WTC11 (cell line): Measurements from ENCODE around the gene DRD2. TPM values are rescaled to one million over a fixed set of nuclear protein-coding genes. Genes with fewer than 3 reads are reported as not detected.

Experiments used
- ATAC-seq: fragments of 200-7000 bp; cut with Tn5 transposase; 2 replicates; pipeline ENCODE4 v1.10.0; 2021; ENCODE audit warnings: mild to moderate bottlenecking, moderate library complexity
- CTCF ChIA-PET: fragments of 300-600 bp; sonication (Branson Sonifier 250); formaldehyde crosslinking; loops from one replicate; lab custom pipeline; 2021; ENCODE audit warnings: antibody characterized with exemption; lab: Charles Lee
- POLR2A ChIA-PET: fragments of 350-600 bp; sonication (Branson Sonifier 250); formaldehyde crosslinking; loops from one replicate; lab custom pipeline; 2021; ENCODE audit warnings: antibody characterized with exemption; lab: Charles Lee
- DNase-seq: peaks from one replicate; pipeline ENCODE4 v3.0.0; 2021; ENCODE audit warnings: low spot score
- H3K27ac Mint-ChIP-seq: 2 replicates; pipeline ENCODE4 v1.8.0; 2021; ENCODE audit warnings: mixed read lengths
- H3K27me3 Mint-ChIP-seq: 2 replicates; pipeline ENCODE4 v1.8.0; 2021; ENCODE audit warnings: low read depth, mild to moderate bottlenecking, moderate library complexity, mixed read lengths
- H3K36me3 Mint-ChIP-seq: 2 replicates; pipeline ENCODE4 v1.8.0; 2021; ENCODE audit warnings: mixed read lengths
- H3K4me1 Mint-ChIP-seq: 2 replicates; pipeline ENCODE4 v1.8.0; 2022; ENCODE audit warnings: mixed read lengths
- H3K4me3 Mint-ChIP-seq: 2 replicates; pipeline ENCODE4 v1.8.0; 2021; ENCODE audit warnings: mild to moderate bottlenecking, moderate library complexity, mixed read lengths
- H3K9me3 Mint-ChIP-seq: 2 replicates; pipeline ENCODE4 v1.8.0; 2021; ENCODE audit warnings: mixed read lengths
- CREM ChIP-seq: sonication (generic); formaldehyde crosslinking; IDR thresholded peaks from 2 replicates; pipeline ENCODE4 v1.8.1; 2022; ENCODE audit warnings: mild to moderate bottlenecking, missing genetic modification reagents, moderate library complexity
- EMX1 ChIP-seq: fragments of 250-450 bp; sonication (Bioruptor Pico); IDR thresholded peaks from 2 replicates; pipeline ENCODE4 v1.8.0; 2021; ENCODE audit warnings: mild to moderate bottlenecking
- FOXK1 ChIP-seq: sonication (generic); formaldehyde crosslinking; IDR thresholded peaks from 2 replicates; pipeline ENCODE4 v1.8.0; 2022; ENCODE audit warnings: mild to moderate bottlenecking, moderate library complexity, missing genetic modification reagents
- GABPB1 ChIP-seq: sonication (generic); formaldehyde crosslinking; IDR thresholded peaks from 2 replicates; pipeline ENCODE4 v1.8.1; 2023; ENCODE audit warnings: mild to moderate bottlenecking, missing genetic modification reagents
- GRHL2 ChIP-seq: fragments of 250-450 bp; sonication (Bioruptor Pico); IDR thresholded peaks from 2 replicates; pipeline ENCODE4 v1.8.0; 2022; ENCODE audit warnings: mild to moderate bottlenecking, moderate library complexity; ENCODE audit not compliant: insufficient replicate concordance, severe bottlenecking
- IRF2 ChIP-seq: sonication (generic); formaldehyde crosslinking; IDR thresholded peaks from 2 replicates; pipeline ENCODE4 v1.8.0; 2022; ENCODE audit warnings: low read depth, missing genetic modification reagents, borderline replicate concordance
- JAZF1 ChIP-seq: fragments of 250-450 bp; sonication (Bioruptor Pico); IDR thresholded peaks from 2 replicates; pipeline ENCODE4 v1.9.0; 2021; ENCODE audit warnings: moderate library complexity, mild to moderate bottlenecking, inconsistent platforms
- JUN ChIP-seq: sonication (generic); formaldehyde crosslinking; IDR thresholded peaks from 2 replicates; pipeline ENCODE4 v1.8.0; 2023; ENCODE audit warnings: mild to moderate bottlenecking, missing genetic modification reagents
- KAT7 ChIP-seq: sonication (generic); formaldehyde crosslinking; IDR thresholded peaks from 2 replicates; pipeline ENCODE4 v1.8.1; 2023; ENCODE audit warnings: missing genetic modification reagents, mild to moderate bottlenecking, borderline replicate concordance
- MXD4 ChIP-seq: fragments of 250-450 bp; sonication (Bioruptor Pico); IDR thresholded peaks from 2 replicates; pipeline ENCODE4 v1.8.0; 2021; ENCODE audit warnings: mild to moderate bottlenecking, moderate library complexity, borderline replicate concordance
- OVOL2 ChIP-seq: fragments of 250-450 bp; sonication (Bioruptor Pico); IDR thresholded peaks from 2 replicates; pipeline ENCODE4 v1.9.0; 2021; ENCODE audit warnings: mild to moderate bottlenecking, borderline replicate concordance
- RORB ChIP-seq: fragments of 250-450 bp; sonication (Bioruptor Pico); IDR thresholded peaks from 2 replicates; pipeline ENCODE4 v1.9.0; 2021; ENCODE audit warnings: mild to moderate bottlenecking
- SMAD3 ChIP-seq: sonication (generic); formaldehyde crosslinking; IDR thresholded peaks from 2 replicates; pipeline ENCODE4 v1.8.0; 2022; ENCODE audit warnings: missing genetic modification reagents, mild to moderate bottlenecking, borderline replicate concordance
- SP1 ChIP-seq: sonication (generic); formaldehyde crosslinking; conservative IDR thresholded peaks from 2 replicates; pipeline ENCODE4 v1.8.1; 2022; ENCODE audit warnings: missing genetic modification reagents
- ZBTB21 ChIP-seq: sonication (generic); formaldehyde crosslinking; IDR thresholded peaks from 2 replicates; pipeline ENCODE4 v1.8.1; 2023; ENCODE audit warnings: mild to moderate bottlenecking, missing genetic modification reagents, borderline replicate concordance
- ZNF121 ChIP-seq: sonication (generic); formaldehyde crosslinking; IDR thresholded peaks from 2 replicates; pipeline ENCODE4 v1.8.0; 2023; ENCODE audit warnings: missing genetic modification reagents
- ZNF138 ChIP-seq: sonication (generic); formaldehyde crosslinking; conservative IDR thresholded peaks from 2 replicates; pipeline ENCODE4 v1.8.1; 2022; ENCODE audit warnings: mild to moderate bottlenecking, moderate library complexity, missing genetic modification reagents
- ZNF232 ChIP-seq: sonication (generic); formaldehyde crosslinking; IDR thresholded peaks from 2 replicates; pipeline ENCODE4 v1.8.0; 2022; ENCODE audit warnings: mild to moderate bottlenecking, missing genetic modification reagents
- ZNF263 ChIP-seq: sonication (generic); formaldehyde crosslinking; IDR thresholded peaks from 2 replicates; pipeline ENCODE4 v1.8.1; 2022; ENCODE audit warnings: low read depth, mild to moderate bottlenecking, moderate library complexity, missing genetic modification reagents
- ZNF396 ChIP-seq: fragments of 250-450 bp; sonication (Bioruptor Pico); IDR thresholded peaks from 2 replicates; pipeline ENCODE4 v1.8.0; 2021; ENCODE audit warnings: mild to moderate bottlenecking, moderate library complexity, borderline replicate concordance
- total RNA-seq: library from RNA; stranded (reverse); gene quantifications from 3 replicates; pipeline ENCODE4 v1.2.3, GENCODE V29; 2021
- TF ChIP-seq, protein P1 (sequence below): sonication (generic); formaldehyde crosslinking; IDR thresholded peaks from 2 replicates; pipeline ENCODE4 v1.8.1; 2023; ENCODE audit warnings: mild to moderate bottlenecking, missing genetic modification reagents, moderate library complexity
- TF ChIP-seq, protein P2 (sequence below): sonication (generic); formaldehyde crosslinking; IDR thresholded peaks from 2 replicates; pipeline ENCODE4 v1.8.1; 2023; ENCODE audit warnings: mild to moderate bottlenecking, missing genetic modification reagents
- TF ChIP-seq, protein P3 (sequence below): sonication (generic); formaldehyde crosslinking; IDR thresholded peaks from 2 replicates; pipeline ENCODE4 v1.8.1; 2022; ENCODE audit warnings: mild to moderate bottlenecking, moderate library complexity, missing genetic modification reagents
- TF ChIP-seq, protein P4 (sequence below): sonication (generic); formaldehyde crosslinking; IDR thresholded peaks from 2 replicates; pipeline ENCODE4 v1.8.1; 2023; ENCODE audit warnings: mild to moderate bottlenecking, missing genetic modification reagents, moderate library complexity
- TF ChIP-seq, protein P5 (sequence below): sonication (generic); formaldehyde crosslinking; IDR thresholded peaks from 2 replicates; pipeline ENCODE4 v1.8.1; 2022; ENCODE audit warnings: low read depth, mild to moderate bottlenecking, moderate library complexity, missing genetic modification reagents, borderline replicate concordance
- TF ChIP-seq, protein P6 (sequence below): fragments of 250-450 bp; sonication (Bioruptor Pico); IDR thresholded peaks from 2 replicates; pipeline ENCODE4 v1.9.0; 2021; ENCODE audit warnings: moderate library complexity, mild to moderate bottlenecking, inconsistent platforms, borderline replicate concordance

DRD2 gene
- total RNA-seq, 1 experiment from 2014 or later = 0.20 TPM

DNA sequence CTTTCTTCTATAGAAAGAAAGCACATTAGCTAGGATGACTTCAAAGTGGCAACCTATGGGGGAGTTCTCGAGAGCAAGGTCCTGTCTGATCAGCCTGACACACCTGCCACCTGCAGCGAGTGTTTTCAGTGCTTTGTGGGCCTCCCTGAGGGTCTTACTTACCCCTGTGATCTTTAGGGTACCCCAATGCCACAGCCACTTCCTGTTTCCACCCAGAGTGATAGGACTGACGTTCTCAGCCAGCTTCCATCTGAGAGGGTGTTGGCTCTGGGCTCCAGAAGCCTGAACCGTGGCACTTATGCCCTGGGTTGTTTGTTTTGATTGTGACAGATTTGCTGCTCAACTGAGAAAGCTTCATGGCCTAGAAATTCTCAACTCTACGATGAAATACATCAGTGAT is 109.3 kb downstream of the DRD2 start:
- peaks cover 20% of the 10 kb centered on the region for H3K4me1 Mint-ChIP-seq
- no peaks in the 10 kb centered on the region for H3K36me3 Mint-ChIP-seq
- H3K4me3 Mint-ChIP-seq = no peak overlapping the region
- CTCF ChIA-PET = interaction anchor here (1.3 kb wide), 1 partner anchor 12 kb away, joined by 3 read pairs; no protein-coding TSS in a partner anchor
- POLR2A ChIA-PET = no interaction called here
- H3K27me3 Mint-ChIP-seq = no peaks in the 10 kb centered on the region
- DNase-seq (no peak), ATAC-seq (no peak)
- H3K27ac Mint-ChIP-seq = no peak overlapping the region
- no peaks in the 10 kb centered on the region for H3K9me3 Mint-ChIP-seq
- TF ChIP-seq GABPB1 (no peak), EMX1 (CRISPR knock-in tag) (no peak), KAT7 (CRISPR knock-in tag) (no peak), ZNF232 (no peak), RORB (CRISPR knock-in tag) (no peak), SMAD3 (CRISPR knock-in tag) (no peak), IRF2 (no peak), JUN (CRISPR knock-in tag) (no peak), ZNF121 (CRISPR knock-in tag) (no peak)
- TF ChIP-seq, protein P1, sequence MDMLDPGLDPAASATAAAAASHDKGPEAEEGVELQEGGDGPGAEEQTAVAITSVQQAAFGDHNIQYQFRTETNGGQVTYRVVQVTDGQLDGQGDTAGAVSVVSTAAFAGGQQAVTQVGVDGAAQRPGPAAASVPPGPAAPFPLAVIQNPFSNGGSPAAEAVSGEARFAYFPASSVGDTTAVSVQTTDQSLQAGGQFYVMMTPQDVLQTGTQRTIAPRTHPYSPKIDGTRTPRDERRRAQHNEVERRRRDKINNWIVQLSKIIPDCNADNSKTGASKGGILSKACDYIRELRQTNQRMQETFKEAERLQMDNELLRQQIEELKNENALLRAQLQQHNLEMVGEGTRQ (CRISPR knock-in tag) = no peak
- TF ChIP-seq, protein P2, sequence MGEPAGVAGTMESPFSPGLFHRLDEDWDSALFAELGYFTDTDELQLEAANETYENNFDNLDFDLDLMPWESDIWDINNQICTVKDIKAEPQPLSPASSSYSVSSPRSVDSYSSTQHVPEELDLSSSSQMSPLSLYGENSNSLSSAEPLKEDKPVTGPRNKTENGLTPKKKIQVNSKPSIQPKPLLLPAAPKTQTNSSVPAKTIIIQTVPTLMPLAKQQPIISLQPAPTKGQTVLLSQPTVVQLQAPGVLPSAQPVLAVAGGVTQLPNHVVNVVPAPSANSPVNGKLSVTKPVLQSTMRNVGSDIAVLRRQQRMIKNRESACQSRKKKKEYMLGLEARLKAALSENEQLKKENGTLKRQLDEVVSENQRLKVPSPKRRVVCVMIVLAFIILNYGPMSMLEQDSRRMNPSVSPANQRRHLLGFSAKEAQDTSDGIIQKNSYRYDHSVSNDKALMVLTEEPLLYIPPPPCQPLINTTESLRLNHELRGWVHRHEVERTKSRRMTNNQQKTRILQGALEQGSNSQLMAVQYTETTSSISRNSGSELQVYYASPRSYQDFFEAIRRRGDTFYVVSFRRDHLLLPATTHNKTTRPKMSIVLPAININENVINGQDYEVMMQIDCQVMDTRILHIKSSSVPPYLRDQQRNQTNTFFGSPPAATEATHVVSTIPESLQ (CRISPR knock-in tag) = no peak
- TF ChIP-seq, protein P3, sequence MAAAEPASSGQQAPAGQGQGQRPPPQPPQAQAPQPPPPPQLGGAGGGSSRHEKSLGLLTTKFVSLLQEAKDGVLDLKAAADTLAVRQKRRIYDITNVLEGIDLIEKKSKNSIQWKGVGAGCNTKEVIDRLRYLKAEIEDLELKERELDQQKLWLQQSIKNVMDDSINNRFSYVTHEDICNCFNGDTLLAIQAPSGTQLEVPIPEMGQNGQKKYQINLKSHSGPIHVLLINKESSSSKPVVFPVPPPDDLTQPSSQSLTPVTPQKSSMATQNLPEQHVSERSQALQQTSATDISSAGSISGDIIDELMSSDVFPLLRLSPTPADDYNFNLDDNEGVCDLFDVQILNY (CRISPR knock-in tag) = no peak
- TF ChIP-seq, protein P4, sequence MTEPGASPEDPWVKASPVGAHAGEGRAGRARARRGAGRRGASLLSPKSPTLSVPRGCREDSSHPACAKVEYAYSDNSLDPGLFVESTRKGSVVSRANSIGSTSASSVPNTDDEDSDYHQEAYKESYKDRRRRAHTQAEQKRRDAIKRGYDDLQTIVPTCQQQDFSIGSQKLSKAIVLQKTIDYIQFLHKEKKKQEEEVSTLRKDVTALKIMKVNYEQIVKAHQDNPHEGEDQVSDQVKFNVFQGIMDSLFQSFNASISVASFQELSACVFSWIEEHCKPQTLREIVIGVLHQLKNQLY (CRISPR knock-in tag) = no peak

DNA sequence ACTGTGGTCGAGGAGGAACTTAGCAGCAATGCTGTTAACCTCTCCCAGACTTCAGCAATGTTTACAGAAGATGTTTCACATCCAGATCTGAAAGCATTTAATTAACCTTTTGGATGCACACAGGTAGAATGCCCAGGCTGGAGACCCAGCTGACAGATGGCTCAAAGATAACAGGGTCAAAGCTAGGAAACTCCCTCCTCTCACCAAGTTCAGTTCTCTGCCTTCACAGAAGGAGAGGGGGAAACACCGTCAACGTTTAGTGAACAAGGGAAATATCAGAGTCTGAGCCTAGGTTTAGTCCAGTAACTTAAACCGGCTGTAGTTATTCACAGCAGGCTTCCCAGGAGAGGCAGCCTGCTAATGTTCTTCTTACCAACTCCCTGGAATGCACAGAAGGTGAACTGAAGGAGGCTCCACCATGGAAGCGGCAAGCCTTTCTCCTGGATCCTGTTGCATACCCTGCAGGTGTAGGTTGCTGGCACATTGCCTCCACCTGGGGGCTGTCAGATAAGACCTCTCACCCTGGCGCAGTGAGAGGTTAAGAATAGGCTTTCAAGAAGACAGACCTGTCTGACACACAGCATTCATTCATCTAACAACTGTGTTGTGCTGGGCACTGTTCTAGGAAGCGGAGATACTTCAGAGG is 111.1 kb downstream of the DRD2 start:
- Mint-ChIP-seq H3K4me1 (peaks cover 11% of the 10 kb centered on the region), H3K27me3 (no peaks in the 10 kb centered on the region), H3K4me3 (no peak overlapping the region), H3K9me3 (no peaks in the 10 kb centered on the region), H3K27ac (no peak overlapping the region), H3K36me3 (no peaks in the 10 kb centered on the region)
- TF ChIP-seq ZNF232 (no peak), OVOL2 (CRISPR knock-in tag) (no peak), EMX1 (CRISPR knock-in tag) (no peak), ZNF396 (CRISPR knock-in tag) (no peak), ZNF263 (CRISPR knock-in tag) (no peak), SP1 (CRISPR knock-in tag) (no peak), CREM (CRISPR knock-in tag) (no peak), ZBTB21 (no peak), ZNF138 (CRISPR knock-in tag) (no peak), MXD4 (CRISPR knock-in tag) (no peak), FOXK1 (CRISPR knock-in tag) (no peak), JAZF1 (CRISPR knock-in tag) (no peak), GRHL2 (CRISPR knock-in tag) (no peak)
- TF ChIP-seq, protein P5, sequence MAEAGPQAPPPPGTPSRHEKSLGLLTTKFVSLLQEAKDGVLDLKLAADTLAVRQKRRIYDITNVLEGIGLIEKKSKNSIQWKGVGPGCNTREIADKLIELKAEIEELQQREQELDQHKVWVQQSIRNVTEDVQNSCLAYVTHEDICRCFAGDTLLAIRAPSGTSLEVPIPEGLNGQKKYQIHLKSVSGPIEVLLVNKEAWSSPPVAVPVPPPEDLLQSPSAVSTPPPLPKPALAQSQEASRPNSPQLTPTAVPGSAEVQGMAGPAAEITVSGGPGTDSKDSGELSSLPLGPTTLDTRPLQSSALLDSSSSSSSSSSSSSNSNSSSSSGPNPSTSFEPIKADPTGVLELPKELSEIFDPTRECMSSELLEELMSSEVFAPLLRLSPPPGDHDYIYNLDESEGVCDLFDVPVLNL (CRISPR knock-in tag) = no peak
- TF ChIP-seq, protein P6, sequence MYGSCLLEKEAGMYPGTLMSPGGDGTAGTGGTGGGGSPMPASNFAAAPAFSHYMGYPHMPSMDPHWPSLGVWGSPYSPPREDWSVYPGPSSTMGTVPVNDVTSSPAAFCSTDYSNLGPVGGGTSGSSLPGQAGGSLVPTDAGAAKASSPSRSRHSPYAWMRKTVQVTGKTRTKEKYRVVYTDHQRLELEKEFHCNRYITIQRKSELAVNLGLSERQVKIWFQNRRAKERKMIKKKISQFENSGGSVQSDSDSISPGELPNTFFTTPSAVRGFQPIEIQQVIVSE (CRISPR knock-in tag) = no peak
- POLR2A ChIA-PET = no interaction called here
- ATAC-seq (peak; percentile 48), DNase-seq (no peak)
- CTCF ChIA-PET = no interaction called here
